ENCODE measurements around the gene FKBP4.

The FKBP4 gene

DNA sequence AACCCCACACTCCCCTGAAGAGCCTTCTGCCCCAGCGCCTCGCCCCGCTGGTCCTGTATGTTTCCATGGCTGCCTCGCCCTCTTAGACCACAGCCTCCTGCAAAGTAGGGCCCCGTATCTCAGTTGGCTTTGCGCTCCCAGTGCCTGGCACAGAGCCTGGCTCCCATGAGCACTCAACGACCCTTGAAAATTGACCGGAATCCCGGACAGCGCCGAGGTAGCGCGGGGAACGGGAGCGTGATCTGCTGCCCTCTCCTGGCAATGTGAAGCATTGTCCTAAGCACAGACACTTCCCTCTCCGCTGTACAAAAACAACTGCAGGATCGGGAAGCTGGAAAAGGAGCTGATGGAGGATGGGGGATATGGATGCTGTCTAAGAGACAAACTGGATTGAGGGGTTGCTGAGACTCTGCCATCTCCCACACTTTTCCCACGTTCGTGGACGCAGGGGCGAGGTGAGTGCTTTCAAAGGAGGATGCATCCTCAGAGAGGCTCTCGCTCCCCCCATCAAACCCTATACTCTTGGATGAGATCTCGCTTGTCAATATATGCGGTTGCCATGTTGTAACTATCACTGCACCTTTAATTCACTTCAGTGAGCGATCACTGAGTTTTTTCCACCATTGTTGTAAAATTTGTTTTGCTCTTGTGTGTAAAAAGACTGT is 10.7 kb upstream of the FKBP4 start:
- DNase-seq, result peak; percentile 37

DNA sequence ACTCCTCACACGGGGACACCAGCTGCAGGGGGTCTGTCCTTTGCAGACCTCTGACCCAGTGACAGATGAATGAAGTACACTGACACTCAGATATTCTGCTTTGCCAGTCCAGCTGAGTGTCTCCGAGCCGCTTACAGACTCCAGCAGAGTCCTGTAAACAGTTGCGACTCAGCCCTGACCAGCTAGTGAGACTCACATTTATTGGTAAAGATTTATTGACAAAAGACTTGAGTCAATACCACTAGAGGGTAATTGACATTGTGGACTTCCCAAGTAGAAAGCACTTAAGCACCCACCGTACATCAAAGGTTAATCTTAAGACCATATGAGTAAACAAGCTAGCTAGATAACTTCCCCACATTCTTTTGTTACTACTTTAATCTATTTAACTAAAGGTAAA is 9.8 kb upstream of the FKBP4 start:
- DNase-seq, result no peak

DNA sequence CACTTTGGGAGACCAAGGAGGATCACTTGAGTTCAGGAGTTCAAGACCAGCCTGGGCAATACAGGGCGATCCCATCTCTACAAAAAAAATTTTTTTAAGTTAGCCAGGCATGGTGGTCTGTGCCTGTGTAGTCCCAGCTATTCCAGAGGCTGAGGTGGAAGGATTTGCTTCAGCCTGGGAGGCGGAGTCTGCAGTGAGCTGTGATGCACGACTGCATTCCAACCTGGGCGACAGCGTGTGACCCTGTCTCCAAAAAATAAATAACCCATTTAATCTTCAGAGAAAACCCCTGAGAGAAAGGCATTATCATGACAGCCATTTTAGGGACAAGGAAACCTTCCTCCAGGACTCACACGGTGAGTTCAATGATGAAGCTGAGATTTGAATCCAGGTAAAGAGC is 3.7 kb upstream of the FKBP4 start:
- no peak for DNase-seq

DNA sequence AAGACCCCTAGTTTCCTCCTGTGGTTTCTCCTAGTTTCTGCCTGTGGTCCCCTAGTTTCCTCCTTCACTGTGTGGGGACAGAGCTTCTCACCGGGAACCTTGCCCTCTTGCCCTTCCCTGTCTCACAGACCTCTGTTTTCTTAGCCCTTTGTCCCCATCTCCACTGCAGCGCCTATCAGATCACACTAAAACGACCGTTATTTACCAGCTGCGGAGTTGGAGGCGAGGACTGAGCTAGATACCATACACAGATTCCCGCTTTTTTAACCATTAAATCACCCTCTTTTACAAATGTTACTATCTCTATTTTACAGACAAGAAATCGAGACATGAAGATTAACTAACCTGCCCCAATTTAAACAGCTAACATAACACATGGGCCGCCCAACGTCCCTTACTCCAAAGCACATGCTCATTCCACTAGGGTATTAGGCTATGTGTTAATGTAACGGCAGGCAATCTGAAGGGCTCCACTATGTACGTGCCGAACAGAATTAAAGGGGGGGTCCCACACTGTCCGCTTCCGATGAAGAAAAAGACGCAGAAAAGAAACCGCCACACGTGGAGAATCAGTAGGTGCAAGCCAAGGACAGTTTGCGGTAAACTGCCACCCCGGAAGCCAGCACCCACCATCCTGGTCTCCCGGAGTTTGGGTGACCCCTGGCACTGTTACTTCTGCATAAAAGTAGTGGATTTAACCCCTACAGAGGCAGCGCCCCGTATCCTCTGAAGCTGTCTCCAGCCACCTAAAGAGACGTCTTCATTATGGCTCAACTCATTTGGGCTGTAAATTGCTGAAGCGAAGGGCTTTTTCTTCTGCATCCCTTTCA is 1.9 kb upstream of the FKBP4 start:
- DNase-seq, result no peak

DNA sequence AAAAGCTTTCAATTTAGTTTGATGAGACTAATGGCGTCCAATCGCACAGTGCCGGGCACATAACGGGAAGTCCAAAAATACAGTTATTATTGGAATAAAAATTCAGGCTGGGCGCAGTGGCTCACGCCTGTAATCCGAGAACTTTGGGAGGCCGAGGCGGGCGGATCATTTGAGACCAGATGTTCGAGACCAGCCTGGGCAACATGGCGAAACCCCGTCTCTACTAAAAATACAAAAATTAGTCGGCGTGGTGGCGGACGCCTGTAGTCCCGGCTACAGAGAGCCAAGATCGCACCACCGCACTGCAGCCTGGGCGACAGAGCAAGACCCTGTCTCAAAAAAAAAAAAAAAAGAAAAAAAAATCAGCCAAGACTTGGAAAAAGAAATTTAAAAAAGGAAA is 1.2 kb upstream of the FKBP4 start:
- DNase-seq, result no peak

DNA sequence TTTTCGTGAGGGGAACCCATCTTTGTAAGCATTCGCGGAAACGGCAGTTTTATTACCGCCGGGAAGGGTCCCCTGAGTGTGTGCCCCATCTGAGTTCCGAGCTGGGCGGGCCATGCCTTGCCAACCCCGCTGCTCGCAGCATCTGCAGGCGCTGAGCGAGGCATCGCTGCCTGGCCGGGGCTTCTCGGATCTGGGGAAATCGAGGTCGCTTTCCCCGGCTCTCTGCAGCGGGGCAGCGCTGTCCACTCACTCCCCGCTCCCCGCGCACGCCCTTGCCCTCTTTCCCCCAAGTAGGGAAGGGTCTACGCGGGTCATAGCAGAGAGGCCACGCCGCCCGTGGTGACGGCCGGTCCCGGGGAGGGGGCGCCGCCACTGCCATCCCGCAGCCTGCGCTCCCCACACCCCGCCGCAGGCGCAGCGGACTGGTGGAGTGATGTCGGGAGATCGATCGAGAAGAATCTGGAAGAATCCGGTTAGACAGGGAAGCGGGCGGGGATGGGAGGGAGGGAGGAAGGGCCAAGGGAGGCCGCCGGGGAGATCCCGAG is 507 bp upstream of the FKBP4 start:
- no peak for DNase-seq

DNA sequence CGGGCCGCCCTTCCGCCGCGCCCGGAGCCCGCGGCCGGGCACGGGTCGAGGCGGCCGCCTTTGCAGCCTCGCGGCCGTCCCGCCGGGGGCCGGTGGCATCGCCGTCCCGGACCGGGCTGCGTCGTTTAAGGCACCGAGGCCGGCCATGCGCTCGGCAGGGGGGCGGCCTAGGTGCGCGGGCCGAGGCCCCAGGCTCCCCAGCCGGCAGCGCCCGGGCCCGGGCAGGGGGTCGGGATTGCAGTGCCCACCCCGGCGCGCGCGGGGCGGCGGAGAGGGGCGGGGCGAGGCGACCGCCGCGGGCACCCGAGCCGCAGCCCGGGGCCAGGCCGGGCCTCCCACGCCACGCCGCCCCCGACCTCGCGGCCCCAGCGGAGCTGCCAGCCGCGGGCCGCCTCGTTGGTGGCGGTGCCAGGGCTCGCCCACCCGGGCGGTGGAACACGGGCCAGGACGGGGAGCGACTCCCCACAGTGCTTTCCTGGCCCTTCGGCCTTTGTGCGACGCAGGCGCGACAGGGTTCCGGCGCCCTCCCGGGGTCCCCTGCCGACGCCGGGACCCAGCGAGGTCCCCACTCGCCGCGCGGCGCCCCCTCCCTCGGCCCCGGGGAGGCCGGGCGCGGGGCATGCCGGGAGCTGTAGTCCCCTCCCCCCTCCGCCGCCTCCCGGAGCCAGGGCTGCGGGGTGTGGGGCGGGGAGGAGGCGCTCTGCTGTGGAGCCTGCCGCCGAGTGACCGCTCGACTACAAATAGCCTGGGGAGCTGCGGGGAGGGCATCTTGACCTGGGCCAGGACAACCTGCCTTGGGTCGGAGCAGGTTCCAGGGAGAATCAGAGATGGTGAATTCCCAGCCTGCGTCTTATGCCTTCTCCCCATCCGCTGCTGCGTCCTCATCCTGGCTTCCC is 769 bp downstream of the FKBP4 start:
- peak; percentile 59 for DNase-seq

DNA sequence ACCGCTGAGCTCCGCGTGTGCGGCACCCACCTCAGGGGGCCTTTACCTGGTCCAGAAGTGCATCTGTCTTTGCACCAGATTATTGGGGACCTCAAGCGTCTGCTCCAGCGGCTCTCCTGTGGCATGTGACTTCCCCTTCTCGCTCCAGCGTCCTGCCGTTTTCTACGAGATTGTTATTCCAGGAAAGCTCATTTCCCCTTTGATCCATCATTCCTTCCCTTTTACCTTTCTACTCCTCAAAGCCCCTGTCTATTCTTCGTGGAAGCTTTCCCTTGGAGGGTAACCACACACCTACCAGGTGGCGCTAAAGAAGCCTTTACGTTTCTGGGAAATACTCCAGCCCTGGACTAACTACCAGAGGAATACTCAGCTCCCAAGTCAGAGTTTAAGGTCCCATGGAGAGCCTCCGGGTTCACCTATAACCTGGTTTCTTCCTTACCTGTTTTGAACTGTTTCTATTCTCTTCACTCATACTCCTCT is 1.5 kb downstream of the FKBP4 start:
- no peak for DNase-seq

DNA sequence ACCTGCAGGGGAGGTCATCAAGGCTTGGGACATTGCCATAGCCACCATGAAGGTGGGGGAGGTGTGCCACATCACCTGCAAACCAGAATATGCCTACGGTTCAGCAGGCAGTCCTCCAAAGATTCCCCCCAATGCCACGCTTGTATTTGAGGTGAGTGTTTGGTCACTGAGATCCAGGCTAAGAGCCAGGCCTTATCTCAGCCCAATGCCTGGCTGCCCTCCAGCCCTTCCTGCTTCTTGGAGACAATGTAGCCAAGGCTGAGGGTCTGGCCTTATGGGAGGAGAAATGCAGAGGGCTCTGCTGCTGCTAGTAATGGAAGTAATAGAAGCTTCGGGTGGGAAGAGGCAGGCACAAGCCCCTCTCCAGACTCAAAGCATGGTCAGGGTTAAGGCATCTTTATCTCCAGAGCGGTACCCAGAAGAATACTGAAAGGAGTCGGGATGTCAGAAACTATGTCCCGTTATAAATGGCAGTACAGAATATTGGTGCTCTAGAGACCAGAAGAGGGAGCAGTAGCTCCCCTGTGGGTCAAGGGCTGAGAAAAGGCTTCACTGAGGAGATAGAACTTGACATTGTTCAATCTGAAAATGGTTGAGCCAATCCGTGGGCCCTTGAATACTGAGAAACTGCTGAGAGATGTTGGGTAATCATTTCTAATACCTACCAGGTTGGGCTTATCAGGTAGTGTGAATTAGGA is 3.1 kb downstream of the FKBP4 start:
- DNase-seq, result no peak

DNA sequence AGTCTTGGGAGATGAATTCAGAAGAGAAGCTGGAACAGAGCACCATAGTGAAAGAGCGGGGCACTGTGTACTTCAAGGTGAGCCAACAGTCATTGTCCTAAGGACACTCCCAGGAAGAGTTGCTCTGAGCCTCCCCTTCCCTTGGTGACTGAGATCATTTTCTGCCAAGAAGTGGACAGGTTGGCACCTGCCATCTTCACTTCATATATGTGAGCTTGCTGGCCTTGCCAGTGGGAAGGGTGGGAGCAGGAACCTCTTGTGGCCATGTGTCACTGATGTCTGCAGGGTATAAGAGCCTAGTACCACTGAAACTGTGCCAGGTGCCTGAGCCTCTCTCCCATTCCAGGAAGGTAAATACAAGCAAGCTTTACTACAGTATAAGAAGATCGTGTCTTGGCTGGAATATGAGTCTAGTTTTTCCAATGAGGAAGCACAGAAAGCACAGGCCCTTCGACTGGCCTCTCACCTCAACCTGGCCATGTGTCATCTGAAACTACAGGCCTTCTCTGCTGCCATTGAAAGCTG is 5.3 kb downstream of the FKBP4 start:
- DNase-seq, result no peak

DNA sequence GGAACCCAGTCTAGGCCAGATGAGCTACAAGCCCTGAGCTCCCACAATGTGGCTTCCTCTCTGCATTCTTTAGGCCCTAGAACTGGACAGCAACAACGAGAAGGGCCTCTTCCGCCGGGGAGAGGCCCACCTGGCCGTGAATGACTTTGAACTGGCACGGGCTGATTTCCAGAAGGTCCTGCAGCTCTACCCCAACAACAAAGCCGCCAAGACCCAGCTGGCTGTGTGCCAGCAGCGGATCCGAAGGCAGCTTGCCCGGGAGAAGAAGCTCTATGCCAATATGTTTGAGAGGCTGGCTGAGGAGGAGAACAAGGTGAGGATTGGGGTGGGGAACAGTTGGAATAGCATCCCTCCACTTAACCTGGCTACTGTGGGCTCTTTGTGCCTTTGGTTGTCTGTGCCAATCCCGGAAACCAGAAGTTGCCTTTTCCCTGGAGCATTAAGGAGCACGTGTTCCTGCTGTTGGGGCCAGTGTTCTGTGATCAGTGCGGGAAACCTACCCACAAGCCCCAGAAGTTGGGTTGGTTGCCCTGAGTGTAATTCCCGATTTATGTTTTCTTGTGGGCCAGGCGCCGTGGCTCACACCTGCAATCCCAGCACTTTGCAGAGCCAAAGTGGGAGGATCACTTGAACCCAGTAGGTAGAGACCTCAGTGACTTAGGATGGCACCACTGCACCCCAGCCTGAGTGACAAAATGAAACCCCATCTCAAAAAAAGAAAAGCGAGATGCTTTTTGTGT is 6.4 kb downstream of the FKBP4 start:
- DNase-seq, result no peak

DNA sequence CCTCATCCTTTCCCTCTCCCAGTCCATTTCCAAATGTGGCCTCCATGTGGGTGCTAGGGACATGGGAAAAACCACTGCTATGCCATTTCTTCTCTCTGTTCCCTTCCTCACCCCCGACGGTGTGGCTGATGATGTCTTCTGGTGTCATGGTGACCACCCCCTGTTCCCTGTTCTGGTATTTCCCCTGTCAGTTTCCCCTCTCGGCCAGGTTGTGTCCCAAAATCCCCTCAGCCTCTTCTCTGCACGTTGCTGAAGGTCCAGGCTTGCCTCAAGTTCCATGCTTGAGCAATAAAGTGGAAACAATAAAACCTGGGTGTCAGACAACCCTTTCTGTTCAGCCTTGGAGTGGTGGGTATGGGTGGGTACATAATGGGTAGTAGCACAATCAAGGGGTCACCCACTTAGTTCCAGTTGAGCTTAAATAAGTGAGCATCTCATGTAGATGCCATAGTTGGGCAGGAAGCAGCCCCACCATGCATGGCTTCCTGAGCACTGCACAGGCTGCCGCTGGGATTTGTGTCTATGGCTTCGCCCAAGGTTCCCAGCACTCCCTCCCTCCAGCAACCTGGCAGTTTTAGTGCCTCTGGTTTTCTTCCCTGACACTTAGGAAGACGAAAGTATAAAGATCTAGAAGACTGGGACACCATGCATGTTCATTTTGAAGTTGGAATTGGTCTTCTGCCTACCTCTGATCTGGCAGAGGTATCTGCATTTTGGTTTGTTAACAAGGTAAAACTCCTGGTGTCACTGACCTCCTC is 9.0 kb downstream of the FKBP4 start:
- DNase-seq, result no peak

DNA sequence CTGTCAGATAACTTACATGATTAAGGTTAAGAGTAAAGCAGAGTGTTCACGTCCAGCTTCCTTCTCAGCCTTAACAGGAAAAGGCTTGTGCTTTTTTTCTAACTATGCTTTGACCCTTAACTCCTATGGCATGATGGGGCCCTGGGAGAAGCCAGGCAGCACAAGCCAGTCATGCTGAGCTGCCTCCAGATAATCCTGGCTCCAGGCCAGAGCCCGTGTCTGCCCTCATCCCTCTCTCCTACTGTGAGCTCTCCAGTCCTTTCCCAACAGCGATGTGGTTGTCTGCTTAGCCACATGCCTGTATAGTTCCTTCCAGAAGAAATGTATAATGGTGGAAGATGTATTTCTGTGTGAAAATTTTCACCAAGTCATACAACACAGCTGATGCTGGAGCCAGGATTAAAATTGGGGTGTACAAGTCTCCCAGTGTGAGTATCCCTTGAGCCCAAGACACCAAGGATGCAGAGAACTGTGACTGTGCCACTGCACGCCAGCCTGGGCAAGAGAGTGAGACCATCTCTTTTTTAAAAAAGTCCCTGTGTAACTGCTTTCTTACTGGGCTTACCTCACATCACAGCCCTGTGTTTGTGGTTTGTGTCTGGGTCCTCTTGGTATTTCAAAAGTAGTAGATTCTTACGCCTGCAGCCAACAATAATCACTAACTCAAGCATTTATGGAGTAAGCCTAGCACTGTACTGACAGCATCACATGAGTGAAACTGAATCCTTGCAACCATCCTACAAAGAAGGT is 9.8 kb downstream of the FKBP4 start:
- DNase-seq, result peak; percentile 45

DNA sequence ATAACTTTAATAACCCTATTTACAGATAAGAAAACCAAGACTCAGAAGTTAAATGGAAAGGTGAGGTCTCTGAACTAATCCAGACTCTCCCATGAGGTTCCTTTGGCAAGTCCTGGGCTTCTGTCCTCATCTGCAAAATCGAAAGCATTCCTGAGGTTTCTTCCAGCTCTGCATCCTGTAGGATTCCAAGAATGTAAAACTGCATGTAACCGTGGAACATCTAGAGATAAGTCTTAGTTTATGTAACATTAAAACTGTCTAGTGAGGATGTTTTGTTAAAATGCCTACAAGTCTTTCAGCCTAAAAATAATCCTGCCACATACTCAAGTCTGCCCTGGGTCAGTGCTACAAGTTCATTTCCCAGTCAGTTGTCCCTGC is 10.4 kb downstream of the FKBP4 start:
- peak; percentile 44 for DNase-seq

DNA sequence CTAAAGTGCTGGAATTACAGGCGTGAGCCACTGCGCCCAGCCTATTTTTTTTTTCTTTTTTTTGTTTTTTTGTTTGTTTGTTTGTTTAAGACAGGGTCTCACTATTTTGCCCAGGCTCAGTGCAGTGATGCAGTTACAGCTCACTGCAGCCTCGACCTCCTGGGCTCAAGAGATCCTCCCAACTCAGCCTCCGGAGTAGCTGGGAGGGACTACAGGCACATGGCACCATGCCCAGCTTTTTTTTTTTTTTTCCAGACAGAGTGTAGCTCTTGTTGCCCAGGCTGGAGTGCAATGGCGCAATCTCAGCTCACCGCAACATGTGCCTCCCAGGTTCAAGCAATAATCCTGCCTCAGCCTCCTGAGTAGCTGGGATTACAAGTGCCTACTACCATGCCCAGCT is 11.9 kb downstream of the FKBP4 start:
- DNase-seq, result no peak

DNA sequence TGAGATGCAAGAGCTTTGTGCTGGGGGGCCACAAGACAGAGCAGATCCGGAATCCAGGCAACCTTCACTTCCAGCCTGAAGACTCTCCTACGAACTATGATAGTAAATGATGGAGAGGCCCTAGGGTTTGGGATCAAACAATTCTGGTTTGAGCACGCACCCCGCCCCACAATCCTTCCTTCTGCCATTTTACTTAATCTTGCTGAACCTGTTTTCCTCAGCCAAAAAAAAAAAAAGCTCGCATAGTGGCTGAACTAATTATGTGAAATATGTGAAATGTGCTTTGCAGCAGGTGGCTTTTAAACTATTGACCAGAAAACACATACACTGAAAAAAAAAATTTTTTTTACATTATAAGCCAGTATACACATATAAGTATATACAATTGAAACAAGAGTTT is 17.0 kb downstream of the FKBP4 start:
- no peak for DNase-seq

DNA sequence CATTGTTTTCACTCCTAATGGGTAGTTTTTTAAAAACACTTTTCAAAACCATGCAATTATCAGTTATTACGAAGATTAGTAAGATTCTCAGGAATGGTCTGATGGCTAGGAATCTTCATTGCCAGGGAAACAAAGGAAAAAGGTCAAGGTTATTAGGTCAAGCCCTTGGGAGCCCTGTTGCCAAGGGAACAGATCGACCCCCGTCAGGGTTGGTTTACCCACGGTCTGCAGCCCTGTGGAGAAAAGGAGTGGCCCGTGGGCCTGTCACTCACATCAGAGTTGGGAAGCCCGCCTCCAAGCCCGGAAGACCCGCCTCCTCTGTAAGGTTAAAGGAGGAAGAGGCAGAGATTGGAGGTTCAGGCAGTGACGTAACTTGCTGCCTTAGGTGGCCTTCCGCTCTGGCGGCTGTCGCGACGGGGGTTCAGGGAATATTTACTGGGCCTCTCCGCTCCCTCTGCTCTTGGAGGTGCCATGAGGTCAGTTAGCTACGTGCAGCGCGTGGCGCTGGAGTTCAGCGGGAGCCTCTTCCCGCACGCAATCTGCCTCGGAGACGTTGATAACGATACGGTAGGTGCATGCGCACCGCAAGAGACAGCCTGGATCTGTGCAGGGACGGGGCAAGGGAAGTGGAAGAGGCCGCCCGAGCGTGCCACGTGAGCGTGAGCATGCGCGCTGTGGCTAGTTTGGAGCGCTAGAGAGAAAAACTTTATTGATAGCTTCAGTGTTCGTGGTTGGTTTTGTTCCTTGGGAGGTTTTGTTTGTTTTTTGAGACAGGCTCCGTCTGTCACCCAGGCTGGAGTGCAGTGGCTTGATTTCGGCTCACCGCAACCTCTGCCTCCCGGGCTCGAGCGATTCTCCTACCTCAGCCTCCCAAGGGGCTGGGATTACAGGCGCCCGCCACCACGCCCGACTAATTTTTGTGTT is 17.8 kb downstream of the FKBP4 start, which contains the start of gene ITFG2:
Gene ITFG2 (plus strand): TSS at position 379 of the 924 bp plus-strand sequence. CDS start 93 bp downstream, at position 472.
- DNase-seq, result peak; percentile 99

All from fibroblast of skin of abdomen (primary cell).